Stimulated activated memory B cell treated with anti-CD40 and anti-IgM and Interleukin-4, amounts not matched to agents 10 μg/mL and 1 μg/mL and 100 μg/mL, for 72 hours (primary cell): ENCODE results near the gene SFT2D3.
A peak's percentile ranks its signal among the peaks of the same experiment; 100 is the strongest.
"Not testable (repeated sequence)": the region's sequence is repeated elsewhere in the genome, so short reads cannot be mapped to it uniquely, and the experiment has no call there.

Experiments used
- ATAC-seq: fragments of 150-1000 bp; cut with Tn5 transposase; 2 replicates; pipeline ENCODE4 v1.10.0; 2021
- H3K27ac Mint-ChIP-seq: one replicate; pipeline ENCODE4 v1.8.0; 2022; ENCODE audit warnings: mild to moderate bottlenecking, mixed read lengths
- H3K27me3 Mint-ChIP-seq: one replicate; pipeline ENCODE4 v1.8.0; 2022; ENCODE audit warnings: mixed read lengths
- H3K36me3 Mint-ChIP-seq: one replicate; pipeline ENCODE4 v1.8.0; 2022; ENCODE audit warnings: mixed read lengths
- H3K4me1 Mint-ChIP-seq: one replicate; pipeline ENCODE4 v1.8.0; 2022; ENCODE audit warnings: mixed read lengths
- H3K4me3 Mint-ChIP-seq: one replicate; pipeline ENCODE4 v1.8.0; 2022; ENCODE audit warnings: mild to moderate bottlenecking, moderate library complexity, mixed read lengths
- H3K9me3 Mint-ChIP-seq: one replicate; pipeline ENCODE4 v1.8.0; 2022; ENCODE audit warnings: mixed read lengths

SFT2D3 gene

DNA sequence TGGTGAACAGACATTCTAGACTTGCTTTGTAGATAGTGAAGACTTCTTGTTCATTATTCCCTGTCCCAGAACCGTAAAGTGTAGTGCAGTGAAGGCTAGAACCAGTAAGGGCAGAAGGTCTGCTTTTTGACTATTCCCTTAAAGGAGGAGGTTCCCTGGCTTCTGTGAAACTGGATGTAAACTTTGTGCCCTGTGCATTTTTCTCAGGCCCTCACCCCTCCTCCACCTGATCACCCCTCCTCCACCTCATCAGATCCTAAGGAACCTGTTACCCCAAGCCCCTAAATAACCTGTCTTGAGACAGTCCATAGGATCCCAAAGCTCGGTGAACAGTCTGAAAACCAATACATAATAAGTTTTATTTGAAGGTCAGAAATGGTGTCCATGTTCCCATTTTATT lies 33.7 kb downstream of the SFT2D3 start:
- Mint-ChIP-seq H3K27me3 (no peaks in the 10 kb centered on the region), H3K4me3 (no peak overlapping the region), H3K4me1 (no peaks in the 10 kb centered on the region), H3K27ac (no peak overlapping the region), H3K9me3 (no peaks in the 10 kb centered on the region), H3K36me3 (peaks cover 31% of the 10 kb centered on the region)
- no peak for ATAC-seq

- no peak overlapping the region for H3K27ac Mint-ChIP-seq
- peaks cover 31% of the 10 kb centered on the region for H3K36me3 Mint-ChIP-seq
- H3K4me3 Mint-ChIP-seq = no peak overlapping the region
- H3K9me3 Mint-ChIP-seq = no peaks in the 10 kb centered on the region
- H3K27me3 Mint-ChIP-seq = no peaks in the 10 kb centered on the region
- ATAC-seq = no peak
- peaks cover under 1% of the 10 kb centered on the region for H3K4me1 Mint-ChIP-seq
Observed at GRCh38 chr2:127735537-127736399, 34.5 kb downstream of the SFT2D3 start.

- Mint-ChIP-seq H3K27ac (no peak overlapping the region), H3K9me3 (no peaks in the 10 kb centered on the region), H3K4me3 (no peak overlapping the region), H3K4me1 (peaks cover 11% of the 10 kb centered on the region), H3K27me3 (no peaks in the 10 kb centered on the region), H3K36me3 (peaks cover 36% of the 10 kb centered on the region)
- no peak for ATAC-seq
Observed at GRCh38 chr2:127737892-127738291, 36.6 kb downstream of the SFT2D3 start.

DNA sequence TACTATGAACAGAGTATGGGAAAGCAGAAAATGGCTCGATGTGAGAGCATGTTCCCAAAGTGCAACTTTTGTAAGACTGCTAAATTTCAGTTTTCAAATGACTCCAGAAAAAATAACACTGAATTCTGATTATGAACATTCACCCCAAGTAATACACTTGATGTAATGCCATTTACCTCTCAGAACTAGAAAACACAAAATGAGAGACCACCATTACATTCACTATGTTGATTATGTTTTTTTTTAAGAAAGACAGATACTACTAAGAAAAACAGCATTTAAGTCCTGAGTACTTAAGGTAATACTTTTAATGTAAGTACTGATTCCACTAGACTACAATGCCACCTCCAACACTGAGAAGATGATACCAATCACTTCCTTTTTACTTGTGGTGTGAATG lies 38.5 kb downstream of the SFT2D3 start:
- no peaks in the 10 kb centered on the region for H3K9me3 Mint-ChIP-seq
- H3K36me3 Mint-ChIP-seq = peaks cover 42% of the 10 kb centered on the region
- no peak for ATAC-seq
- H3K4me1 Mint-ChIP-seq = peaks cover 11% of the 10 kb centered on the region
- no peaks in the 10 kb centered on the region for H3K27me3 Mint-ChIP-seq
- no peak overlapping the region for H3K4me3 Mint-ChIP-seq
- no peak overlapping the region for H3K27ac Mint-ChIP-seq

DNA sequence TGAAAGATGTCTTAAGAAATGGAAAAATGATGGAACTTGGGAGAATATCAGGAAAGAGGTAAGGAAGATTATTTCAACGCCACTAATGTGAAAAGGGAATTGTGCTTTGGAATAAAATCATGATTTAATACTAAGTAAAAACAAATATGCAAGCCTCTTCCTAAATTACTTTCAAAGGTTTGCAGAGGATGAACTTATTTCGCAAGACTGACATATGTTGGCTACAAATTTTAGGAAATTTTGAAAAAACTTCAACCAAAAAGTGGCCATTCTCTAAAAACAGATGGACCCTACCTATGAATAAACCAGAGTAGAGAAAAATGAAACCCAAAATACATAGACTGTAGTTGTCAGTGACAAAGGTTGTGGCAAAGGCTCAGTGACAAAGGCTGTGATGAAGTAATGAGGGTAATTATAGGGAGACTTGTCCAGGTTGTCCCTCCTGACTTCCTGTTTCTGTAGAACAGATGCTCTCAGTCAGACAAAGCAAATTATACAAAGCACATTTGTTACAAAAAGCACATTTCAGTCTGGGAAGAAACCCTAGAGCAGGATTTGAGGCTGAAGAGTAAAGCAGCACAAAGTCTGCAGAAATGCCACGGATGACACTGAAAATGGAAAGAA lies 39.5 kb downstream of the SFT2D3 start:
- Mint-ChIP-seq H3K27me3 (no peaks in the 10 kb centered on the region), H3K36me3 (peaks cover 45% of the 10 kb centered on the region), H3K4me1 (peaks cover 11% of the 10 kb centered on the region), H3K4me3 (no peak overlapping the region), H3K9me3 (no peaks in the 10 kb centered on the region), H3K27ac (peak overlapping the region; percentile 3)
- ATAC-seq = no peak

GRCh38 chr2:127743477-127744026 lies 42.3 kb downstream of the SFT2D3 start:
- Mint-ChIP-seq H3K27me3 (no peaks in the 10 kb centered on the region), H3K27ac (no peak overlapping the region), H3K36me3 (peaks cover 41% of the 10 kb centered on the region), H3K4me3 (no peak overlapping the region), H3K4me1 (peaks cover 11% of the 10 kb centered on the region), H3K9me3 (no peaks in the 10 kb centered on the region)
- ATAC-seq = no peak

GRCh38 chr2:127747621-127748020 lies 46.3 kb downstream of the SFT2D3 start:
- Mint-ChIP-seq H3K27ac (peak overlapping the region; percentile 35), H3K9me3 (no peaks in the 10 kb centered on the region), H3K36me3 (peaks cover 24% of the 10 kb centered on the region), H3K4me1 (peaks cover 11% of the 10 kb centered on the region), H3K4me3 (no peak overlapping the region), H3K27me3 (no peaks in the 10 kb centered on the region)
- no peak for ATAC-seq

GRCh38 chr2:127749537-127749936 lies 48.2 kb downstream of the SFT2D3 start:
- peak overlapping the region; percentile 11 for H3K4me3 Mint-ChIP-seq
- H3K27me3 Mint-ChIP-seq, H3K9me3 Mint-ChIP-seq: not testable (repeated sequence)
- ATAC-seq = peak; percentile 100
- H3K4me1 Mint-ChIP-seq = peaks cover 11% of the 10 kb centered on the region
- H3K27ac Mint-ChIP-seq = peak overlapping the region; percentile 81
- peaks cover 21% of the 10 kb centered on the region for H3K36me3 Mint-ChIP-seq

DNA sequence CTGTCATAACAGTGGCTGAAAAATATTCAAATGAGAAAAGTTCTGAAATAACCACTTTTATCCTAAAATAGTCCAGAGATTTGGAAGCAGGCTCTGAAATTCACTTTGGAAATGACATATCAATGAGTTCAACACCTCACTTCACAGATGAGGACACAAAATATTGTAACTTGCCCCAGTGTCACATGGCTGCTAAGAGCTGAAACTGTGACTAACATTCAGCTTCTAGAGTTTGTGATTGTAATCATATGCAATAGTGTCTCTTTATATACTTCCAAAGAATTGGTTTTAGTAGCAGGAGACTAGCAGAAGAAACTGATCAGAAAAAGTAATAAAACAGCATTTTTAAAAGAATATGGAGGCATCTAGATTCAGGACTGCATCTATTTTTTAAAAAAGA lies 52.1 kb downstream of the SFT2D3 start:
- H3K27ac Mint-ChIP-seq = no peak overlapping the region
- no peaks in the 10 kb centered on the region for H3K27me3 Mint-ChIP-seq
- peaks cover 21% of the 10 kb centered on the region for H3K36me3 Mint-ChIP-seq
- ATAC-seq = no peak
- H3K9me3 Mint-ChIP-seq = no peaks in the 10 kb centered on the region
- no peak overlapping the region for H3K4me3 Mint-ChIP-seq
- H3K4me1 Mint-ChIP-seq = peaks cover 11% of the 10 kb centered on the region

- Mint-ChIP-seq H3K9me3 (no peaks in the 10 kb centered on the region), H3K27me3 (no peaks in the 10 kb centered on the region), H3K36me3 (peaks cover 27% of the 10 kb centered on the region), H3K4me1 (peaks cover 9% of the 10 kb centered on the region), H3K4me3 (no peak overlapping the region), H3K27ac (no peak overlapping the region)
- ATAC-seq = no peak
Observed at GRCh38 chr2:127754186-127754585, 52.9 kb downstream of the SFT2D3 start.
